Vagina (tissue), 2 donors: Measurements from ENCODE around the gene ECEL1. TPM values are rescaled to one million over a fixed set of nuclear protein-coding genes. Genes with fewer than 3 reads are reported as not detected.

ENCODE experiments used
- DNase-seq, 2 donors: peaks; one replicate each; pipeline ENCODE4 v3.0.0-alpha.2; 2017; ENCODE audit errors: extremely low spot score in 2 of 2
- H3K27ac ChIP-seq: fragments of 200-600 bp; sonication (generic); one replicate; pipeline ENCODE4 v1.5.1; 2019
- H3K27me3 ChIP-seq: fragments of 200-600 bp; sonication (generic); one replicate; pipeline ENCODE4 v1.5.1; 2019
- H3K36me3 ChIP-seq, 2 donors: fragments of 200-600 bp; sonication (generic); one replicate each; pipeline ENCODE4 v1.5.1; 2017 to 2019
- H3K4me1 ChIP-seq: fragments of 200-600 bp; sonication (generic); one replicate; pipeline ENCODE4 v1.5.1; 2019
- H3K4me3 ChIP-seq, 2 donors: fragments of 200-600 bp; sonication (generic); 1 replicate in 1 of 2; 2 replicates in 1 of 2; pipeline ENCODE4 v1.5.1; 2016 to 2019
- H3K9me3 ChIP-seq: fragments of 200-600 bp; sonication (generic); one replicate; pipeline ENCODE4 v1.5.1; 2019
- CTCF ChIP-seq, 3 experiments: fragments of 450-650 bp in 2 of 3; fragments of 200-600 bp in 1 of 3; sonication (generic) in 1 of 3; IDR thresholded peaks; one replicate each; pipeline ENCODE4 v1.5.1; 2017 to 2019; ENCODE audit warnings: antibody characterized with exemption in 3 of 3, mild to moderate bottlenecking in 2 of 3, moderate library complexity in 2 of 3
- POLR2A ChIP-seq, 2 donors: fragments of 450-650 bp; IDR thresholded peaks; one replicate each; pipeline ENCODE4 v1.6.1; 2017; ENCODE audit warnings: antibody characterized with exemption in 2 of 2, mild to moderate bottlenecking in 2 of 2, moderate library complexity in 2 of 2
- POLR2AphosphoS5 ChIP-seq, 2 donors: sonication (generic); formaldehyde crosslinking; IDR thresholded peaks; one replicate each; pipeline ENCODE4 v1.9.0; 2017; ENCODE audit warnings: antibody characterized with exemption in 2 of 2, mild to moderate bottlenecking in 2 of 2, low read depth in 1 of 2; ENCODE audit not compliant: insufficient read depth in 1 of 2
- intact Hi-C: fragments of 100-400 bp; cut with DNase I; formaldehyde crosslinking; loops from one replicate; pipeline ENCODE4 v1.15.1; 2023
- total RNA-seq: library from RNA; depleted of rRNA; stranded (reverse); fragments of >200 nt; gene quantifications from one replicate; pipeline ENCODE4 v1.2.3, GENCODE V29; 2016

ECEL1 gene
- total RNA-seq, 1 donor from 2014 or later, result not detected

GRCh38 chr2:232464544-232464885 lies 23.1 kb downstream of the ECEL1 start:
- Histone ChIP-seq H3K9me3 (no peaks in the 10 kb centered on the region), H3K27ac (no peak overlapping the region), H3K4me3 (no peak overlapping the region), H3K27me3 (no peaks in the 10 kb centered on the region), H3K36me3 (no peaks in the 10 kb centered on the region), H3K4me1 (no peaks in the 10 kb centered on the region)
- intact Hi-C loops, result no loop called here
- DNase-seq, result no peak
- no peak for TF ChIP-seq POLR2A (IDR thresholded peaks at IDR 0.05)
- no peak for TF ChIP-seq CTCF (IDR thresholded peaks at IDR 0.05)
- no peak for TF ChIP-seq POLR2AphosphoS5 (IDR thresholded peaks at IDR 0.05; ENCODE audit: insufficient read depth in 1 of 2, low read depth in 1 of 2)

GRCh38 chr2:232463701-232464543 lies 23.7 kb downstream of the ECEL1 start:
- H3K4me3 ChIP-seq, result no peak overlapping the region
- intact Hi-C loops, result no loop called here
- no peaks in the 10 kb centered on the region for H3K9me3 ChIP-seq
- H3K4me1 ChIP-seq, result no peaks in the 10 kb centered on the region
- H3K36me3 ChIP-seq, result no peaks in the 10 kb centered on the region
- no peak for TF ChIP-seq POLR2A (IDR thresholded peaks at IDR 0.05)
- TF ChIP-seq POLR2AphosphoS5 (IDR thresholded peaks at IDR 0.05; ENCODE audit: insufficient read depth in 1 of 2, low read depth in 1 of 2), result no peak
- no peak for TF ChIP-seq CTCF (IDR thresholded peaks at IDR 0.05)
- no peak for DNase-seq
- H3K27me3 ChIP-seq, result no peaks in the 10 kb centered on the region
- H3K27ac ChIP-seq, result no peak overlapping the region

GRCh38 chr2:232460171-232460570 lies 27.5 kb downstream of the ECEL1 start:
- H3K4me3 ChIP-seq, result no peak overlapping the region
- DNase-seq, result no peak
- no peaks in the 10 kb centered on the region for H3K4me1 ChIP-seq
- H3K36me3 ChIP-seq, result no peaks in the 10 kb centered on the region
- no peaks in the 10 kb centered on the region for H3K27me3 ChIP-seq
- TF ChIP-seq POLR2AphosphoS5 (IDR thresholded peaks at IDR 0.05; ENCODE audit: insufficient read depth in 1 of 2, low read depth in 1 of 2) (no peak), CTCF (IDR thresholded peaks at IDR 0.05) (no peak), POLR2A (IDR thresholded peaks at IDR 0.05) (no peak)
- no peak overlapping the region for H3K27ac ChIP-seq
- no peaks in the 10 kb centered on the region for H3K9me3 ChIP-seq
- intact Hi-C loops, result no loop called here

- Histone ChIP-seq H3K9me3 (no peaks in the 10 kb centered on the region), H3K27me3 (no peaks in the 10 kb centered on the region), H3K36me3 (no peaks in the 10 kb centered on the region), H3K27ac (no peak overlapping the region), H3K4me3 (no peak overlapping the region), H3K4me1 (no peaks in the 10 kb centered on the region)
- intact Hi-C loops, result no loop called here
- TF ChIP-seq POLR2AphosphoS5 (IDR thresholded peaks at IDR 0.05; ENCODE audit: insufficient read depth in 1 of 2, low read depth in 1 of 2), result no peak
- no peak for TF ChIP-seq POLR2A (IDR thresholded peaks at IDR 0.05)
- TF ChIP-seq CTCF (IDR thresholded peaks at IDR 0.05), result no peak
- DNase-seq, result no peak
These were observed 28.1 kb downstream of the ECEL1 start for GRCh38 chr2:232459419-232460035.
